Measurements from ENCODE around the gene VPS41.

The VPS41 gene

DNA sequence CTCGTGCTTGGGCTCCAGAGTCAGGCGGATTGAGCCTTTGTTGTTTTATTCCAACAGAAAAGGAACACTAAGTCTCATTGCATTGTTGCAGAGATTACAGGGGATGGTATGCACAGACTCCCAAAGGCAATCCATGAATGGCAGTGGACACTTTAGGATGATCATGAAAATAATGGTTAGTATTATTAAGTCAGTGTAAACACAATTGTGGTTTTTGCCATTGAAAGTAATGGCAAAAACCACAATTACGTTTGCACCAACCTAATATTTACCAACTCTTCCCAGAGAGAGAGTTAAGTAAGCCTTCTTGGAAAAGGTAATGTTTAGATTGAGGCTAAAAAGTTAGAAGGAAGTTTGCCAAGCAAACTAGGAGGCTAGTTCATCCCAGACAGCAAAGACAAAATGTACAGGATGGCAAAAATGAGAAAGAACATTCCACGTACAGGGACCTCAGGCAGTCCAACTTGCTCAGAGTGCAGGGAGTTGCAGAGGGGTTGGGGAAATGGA is 204.9 kb downstream of the VPS41 start:
- H3K4me3 ChIP-seq (ENCODE audit: low read depth, low read length): no peak overlapping the region
- DNase-seq (ENCODE audit: low read depth): no peak
- no peak for TF ChIP-seq CTCF (IDR thresholded peaks at IDR 0.05; ENCODE audit: low read depth, low read length, missing control alignments)

DNA sequence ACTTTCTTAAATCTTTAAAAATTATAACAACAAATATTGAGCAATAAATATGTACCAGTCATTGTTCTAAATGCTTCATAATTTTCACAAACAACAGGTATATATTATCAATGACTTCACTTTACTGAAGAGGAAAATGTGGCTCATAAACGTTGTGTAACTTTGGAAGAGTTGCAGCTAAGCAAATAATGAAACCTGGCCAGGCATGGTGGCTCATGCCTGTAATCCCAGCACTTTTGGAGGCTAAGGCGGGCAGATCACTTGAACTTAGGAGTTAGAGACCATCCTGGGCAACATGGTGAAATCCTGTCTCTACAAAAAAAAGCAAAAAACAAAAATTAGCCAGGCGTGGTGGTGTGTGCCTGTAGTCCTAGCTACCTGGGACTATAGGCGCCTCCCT is 205.9 kb downstream of the VPS41 start:
- TF ChIP-seq CTCF (IDR thresholded peaks at IDR 0.05; ENCODE audit: low read depth, low read length, missing control alignments): no peak
- H3K4me3 ChIP-seq (ENCODE audit: low read depth, low read length): no peak overlapping the region
- no peak for DNase-seq (ENCODE audit: low read depth)

GRCh38 chr7:38702002-38702535 is 206.9 kb downstream of the VPS41 start:
- no peak for DNase-seq (ENCODE audit: low read depth)
- TF ChIP-seq CTCF (IDR thresholded peaks at IDR 0.05; ENCODE audit: low read depth, low read length, missing control alignments): no peak
- no peak overlapping the region for H3K4me3 ChIP-seq (ENCODE audit: low read depth, low read length)

DNA sequence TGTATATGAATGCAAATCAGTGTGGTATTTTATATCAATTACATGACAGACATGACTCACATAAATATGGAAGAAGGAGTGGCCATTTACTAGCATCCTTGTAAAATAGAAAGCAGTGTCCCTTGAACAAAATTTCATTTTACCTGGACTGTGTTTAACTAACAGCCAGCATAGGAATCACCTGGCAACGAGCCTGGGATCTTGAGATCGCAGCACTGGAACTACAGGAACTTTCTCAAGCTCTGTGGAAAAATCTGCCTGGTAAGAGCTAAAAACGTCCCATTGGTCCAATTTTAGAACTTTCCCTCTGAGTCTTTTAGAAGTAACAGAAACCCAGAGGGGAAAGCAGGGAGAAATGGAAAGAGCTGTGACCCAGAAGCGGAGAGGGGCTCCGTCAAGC is 208.9 kb downstream of the VPS41 start:
- no peak for DNase-seq (ENCODE audit: low read depth)

GRCh38 chr7:38699471-38699870 is 209.5 kb downstream of the VPS41 start:
- no peak for DNase-seq (ENCODE audit: low read depth)

More for the DNA sequence above, 208.9 kb downstream of the VPS41 start:
- no peak overlapping the region for H3K4me3 ChIP-seq (ENCODE audit: low read depth, low read length)
- no peak for TF ChIP-seq CTCF (IDR thresholded peaks at IDR 0.05; ENCODE audit: low read depth, low read length, missing control alignments)

DNA sequence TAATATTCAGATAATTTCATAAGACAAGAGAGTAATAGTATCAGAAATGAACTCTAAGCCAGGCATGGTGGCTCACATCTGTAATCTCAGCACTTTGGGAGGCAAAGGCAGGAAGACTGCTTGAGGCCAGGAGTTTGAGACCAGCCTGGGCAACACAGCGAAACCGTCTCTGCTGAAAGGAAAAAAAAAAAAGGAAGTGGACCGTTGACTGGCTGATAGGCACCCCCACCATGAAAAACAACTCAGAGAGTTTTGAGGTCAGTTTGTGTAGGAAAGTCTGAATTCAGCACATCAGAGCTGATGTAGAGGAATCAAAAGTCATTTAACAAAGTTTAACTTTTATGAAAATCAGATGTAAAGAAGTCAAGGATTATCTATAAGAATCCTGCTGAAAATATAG is 214.7 kb downstream of the VPS41 start:
- TF ChIP-seq CTCF (IDR thresholded peaks at IDR 0.05; ENCODE audit: low read depth, low read length, missing control alignments): no peak
- H3K4me3 ChIP-seq (ENCODE audit: low read depth, low read length): no peak overlapping the region
- no peak for DNase-seq (ENCODE audit: low read depth)

More at GRCh38 chr7:38699471-38699870, 209.5 kb downstream of the VPS41 start:
- no peak for TF ChIP-seq CTCF (IDR thresholded peaks at IDR 0.05; ENCODE audit: low read depth, low read length, missing control alignments)
- H3K4me3 ChIP-seq (ENCODE audit: low read depth, low read length): no peak overlapping the region

- no peak overlapping the region for H3K4me3 ChIP-seq (ENCODE audit: low read depth, low read length)
- DNase-seq (ENCODE audit: low read depth): no peak
- no peak for TF ChIP-seq CTCF (IDR thresholded peaks at IDR 0.05; ENCODE audit: low read depth, low read length, missing control alignments)
Observed at GRCh38 chr7:38686888-38687287, 222.1 kb downstream of the VPS41 start.

Data from GM12864 (cell line).